Epithelial cell of umbilical artery (primary cell): Measurements from ENCODE around the gene PLN. TPM values are rescaled to one million over a fixed set of nuclear protein-coding genes. Genes with fewer than 3 reads are reported as not detected.

Experiments used
- total RNA-seq: library from RNA; depleted of rRNA; stranded (reverse); fragments of >200 nt; gene quantifications from 2 replicates; pipeline ENCODE4 v1.2.3, GENCODE V29; 2014

PLN gene
- total RNA-seq = under 0.01 TPM in 1 of 2 replicates, not detected in the other

DNA sequence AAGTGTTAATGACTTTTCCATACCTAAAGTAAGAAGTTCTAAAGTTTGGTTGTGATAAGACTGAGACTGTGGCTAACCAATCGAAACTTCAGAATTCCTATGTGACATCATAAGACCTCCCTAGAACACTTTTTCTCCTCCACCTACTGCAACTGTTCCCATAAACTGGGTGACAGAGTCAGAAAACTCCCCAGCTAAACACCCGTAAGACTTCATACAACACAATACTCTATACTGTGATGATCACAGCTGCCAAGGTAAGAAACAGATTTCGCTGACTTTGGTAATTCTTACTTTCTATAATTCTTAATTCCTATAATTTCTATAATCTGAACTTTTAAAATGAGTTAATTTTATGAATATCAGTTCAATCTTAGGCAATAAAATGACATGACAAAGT lies at the start of gene PLN:
TSS of gene PLN (plus strand) at position 161 of the 400 bp plus-strand sequence. CDS start 10,626 bp downstream, outside the sequence.

Other genes with a start within 250 kb of the PLN start
- 7.8 and 14.4 TPM in 2 replicates for gene CEP85L, start 103.3 kb downstream of the PLN start, total RNA-seq